Stimulated activated memory B cell treated with anti-CD40 and anti-IgM and Interleukin-4, amounts not matched to agents 10 μg/mL and 1 μg/mL and 100 μg/mL, for 72 hours (primary cell): ENCODE data around the gene TMA16.
A peak's percentile ranks its signal among the peaks of the same experiment; 100 is the strongest.

ENCODE experiments used
- ATAC-seq: fragments of 150-1000 bp; cut with Tn5 transposase; 2 replicates; pipeline ENCODE4 v1.10.0; 2021
- H3K27ac Mint-ChIP-seq: one replicate; pipeline ENCODE4 v1.8.0; 2022; ENCODE audit warnings: mild to moderate bottlenecking, mixed read lengths
- H3K27me3 Mint-ChIP-seq: one replicate; pipeline ENCODE4 v1.8.0; 2022; ENCODE audit warnings: mixed read lengths
- H3K36me3 Mint-ChIP-seq: one replicate; pipeline ENCODE4 v1.8.0; 2022; ENCODE audit warnings: mixed read lengths
- H3K4me1 Mint-ChIP-seq: one replicate; pipeline ENCODE4 v1.8.0; 2022; ENCODE audit warnings: mixed read lengths
- H3K4me3 Mint-ChIP-seq: one replicate; pipeline ENCODE4 v1.8.0; 2022; ENCODE audit warnings: mild to moderate bottlenecking, moderate library complexity, mixed read lengths
- H3K9me3 Mint-ChIP-seq: one replicate; pipeline ENCODE4 v1.8.0; 2022; ENCODE audit warnings: mixed read lengths

Gene TMA16

GRCh38 chr4:163540448-163540847, 46.0 kb downstream of the TMA16 start:
- Mint-ChIP-seq H3K27me3 (no peaks in the 10 kb centered on the region), H3K9me3 (no peaks in the 10 kb centered on the region), H3K4me1 (peaks cover 12% of the 10 kb centered on the region), H3K4me3 (no peak overlapping the region), H3K36me3 (peaks cover 12% of the 10 kb centered on the region), H3K27ac (peak overlapping the region; percentile 54)
- no peak for ATAC-seq

DNA sequence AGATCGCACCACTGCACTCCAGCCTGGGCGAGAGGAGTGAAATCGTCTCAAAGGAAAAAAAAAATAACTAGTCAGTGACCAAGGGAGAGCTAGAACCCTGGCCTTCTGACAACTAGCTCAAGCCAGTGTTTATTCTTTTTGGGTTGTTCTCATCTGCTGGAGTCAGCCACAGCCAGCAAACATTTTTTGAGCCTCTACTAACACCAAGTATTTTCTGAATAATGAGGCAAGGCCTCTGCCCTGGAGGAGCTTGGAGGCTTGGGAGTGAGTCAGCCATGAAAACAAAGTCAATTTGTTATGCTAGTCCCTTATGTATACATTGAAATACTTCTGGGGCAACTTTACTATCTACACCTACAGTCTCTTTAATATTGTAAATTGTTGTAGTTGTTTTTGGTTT, 46.5 kb downstream of the TMA16 start:
- H3K36me3 Mint-ChIP-seq = peaks cover 12% of the 10 kb centered on the region

DNA sequence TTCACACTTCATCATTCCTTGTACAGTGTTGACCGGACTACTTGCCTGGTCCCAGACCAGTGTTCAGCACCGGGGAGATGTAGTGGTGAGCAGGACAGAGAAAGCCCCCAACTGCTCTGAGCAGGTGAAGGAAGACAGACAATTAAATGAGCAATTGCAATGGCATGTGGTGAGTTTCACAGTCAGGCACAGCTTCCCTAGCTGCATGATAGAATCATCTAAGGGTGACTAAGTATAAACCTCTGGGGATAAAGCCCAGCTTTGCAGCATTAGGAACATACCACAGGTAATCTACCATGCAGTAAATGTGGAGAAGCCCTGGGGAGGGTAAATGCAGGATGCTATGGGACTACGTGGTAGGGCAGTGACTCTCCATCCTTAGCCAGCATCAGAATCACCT, 47.8 kb downstream of the TMA16 start:
- no peak overlapping the region for H3K4me3 Mint-ChIP-seq
- no peaks in the 10 kb centered on the region for H3K9me3 Mint-ChIP-seq
- no peak overlapping the region for H3K27ac Mint-ChIP-seq
- no peaks in the 10 kb centered on the region for H3K27me3 Mint-ChIP-seq
- H3K4me1 Mint-ChIP-seq = no peaks in the 10 kb centered on the region
- ATAC-seq = no peak
- H3K36me3 Mint-ChIP-seq = no peaks in the 10 kb centered on the region

More for the DNA sequence above, 46.5 kb downstream of the TMA16 start:
- Mint-ChIP-seq H3K27me3 (no peaks in the 10 kb centered on the region), H3K4me3 (no peak overlapping the region), H3K4me1 (peaks cover 12% of the 10 kb centered on the region), H3K9me3 (no peaks in the 10 kb centered on the region), H3K27ac (no peak overlapping the region)
- no peak for ATAC-seq

- Mint-ChIP-seq H3K9me3 (no peaks in the 10 kb centered on the region), H3K27me3 (no peaks in the 10 kb centered on the region), H3K4me1 (peaks cover 7% of the 10 kb centered on the region), H3K36me3 (no peaks in the 10 kb centered on the region), H3K4me3 (no peak overlapping the region), H3K27ac (no peak overlapping the region)
- peak; percentile 92 for ATAC-seq
Measured at GRCh38 chr4:163544407-163545038, 50.0 kb downstream of the TMA16 start.

DNA sequence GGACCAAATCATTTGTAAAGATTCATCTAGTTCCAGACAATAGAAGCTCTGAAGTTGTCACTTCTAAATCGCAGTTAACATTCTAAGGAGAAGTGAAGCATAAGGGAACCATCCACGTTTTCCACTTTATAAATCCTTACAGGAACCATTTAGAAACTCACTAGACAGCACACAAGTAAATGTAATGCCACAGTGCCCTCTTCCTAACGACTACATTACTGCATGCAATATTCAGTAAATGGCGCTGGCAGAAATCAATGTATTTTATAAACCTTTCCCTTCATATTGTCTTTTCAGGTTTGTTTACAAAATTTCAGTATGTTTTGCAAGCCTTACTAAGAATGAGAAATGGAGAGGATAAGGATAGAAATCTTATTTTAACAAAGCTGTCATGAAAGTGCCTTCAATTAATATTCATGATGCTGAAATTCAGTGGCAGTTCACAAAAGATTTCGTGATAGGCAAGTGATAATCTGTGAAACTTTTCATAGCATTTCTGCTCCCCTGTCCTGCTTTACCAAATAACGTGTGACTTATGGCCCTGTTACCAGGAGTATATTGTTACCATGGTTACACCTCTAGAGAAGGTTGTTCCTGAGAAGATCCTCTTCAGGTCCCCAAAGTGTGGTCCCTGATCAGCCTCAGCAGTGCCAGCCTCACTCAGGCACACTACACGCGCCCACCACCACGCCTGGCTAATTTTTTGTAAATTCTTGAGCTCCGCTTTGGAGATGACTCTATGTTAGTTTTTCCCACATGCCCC, 54.2 kb downstream of the TMA16 start:
- no peak for ATAC-seq
- Mint-ChIP-seq H3K9me3 (no peaks in the 10 kb centered on the region), H3K27ac (peak overlapping the region; percentile 40), H3K4me1 (peaks cover 36% of the 10 kb centered on the region), H3K4me3 (no peak overlapping the region), H3K36me3 (no peaks in the 10 kb centered on the region), H3K27me3 (no peaks in the 10 kb centered on the region)

DNA sequence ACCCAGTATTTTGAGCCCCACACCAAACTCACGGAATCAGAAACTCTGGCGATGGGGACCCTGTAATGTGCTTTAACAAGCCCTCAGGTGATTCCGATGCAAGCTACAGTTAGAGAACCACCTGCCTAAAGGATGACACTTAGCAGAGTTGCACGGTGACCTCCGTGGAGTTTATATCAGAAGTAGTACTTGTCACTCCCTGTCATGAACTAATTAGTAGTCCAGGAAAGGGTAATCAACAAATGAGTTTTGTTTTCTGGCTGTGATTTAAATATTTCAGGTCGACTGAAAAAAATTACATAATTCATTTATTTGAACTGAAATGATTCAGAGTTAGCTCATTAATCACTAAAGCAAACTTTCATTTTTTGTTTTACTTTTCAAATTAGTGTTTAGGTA, 56.4 kb downstream of the TMA16 start:
- Mint-ChIP-seq H3K9me3 (no peaks in the 10 kb centered on the region), H3K36me3 (no peaks in the 10 kb centered on the region), H3K4me3 (peak overlapping the region; percentile 81), H3K27ac (peak overlapping the region; percentile 83), H3K27me3 (no peaks in the 10 kb centered on the region), H3K4me1 (peaks cover 56% of the 10 kb centered on the region)
- no peak for ATAC-seq

DNA sequence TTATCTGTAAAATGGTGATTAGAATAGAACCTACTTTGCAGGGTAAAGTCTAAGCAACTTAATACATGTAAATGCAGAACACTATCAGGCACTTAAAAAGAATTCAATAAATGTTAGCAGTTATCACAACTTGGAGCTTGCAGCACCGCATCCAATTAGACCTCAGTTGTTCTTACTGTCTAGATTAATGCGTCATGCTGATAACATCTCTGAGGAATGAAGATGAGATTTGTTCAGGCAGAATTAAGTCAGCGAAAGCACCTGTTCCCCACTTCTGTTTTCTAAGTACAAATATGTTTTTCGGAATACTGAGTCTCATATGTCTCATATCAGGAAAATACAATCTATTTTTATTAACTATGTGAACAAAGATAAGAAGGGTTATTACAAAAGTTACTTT, 58.7 kb downstream of the TMA16 start:
- H3K36me3 Mint-ChIP-seq = no peaks in the 10 kb centered on the region
- H3K27ac Mint-ChIP-seq = peak overlapping the region; percentile 5
- H3K4me1 Mint-ChIP-seq = peaks cover 68% of the 10 kb centered on the region
- no peak overlapping the region for H3K4me3 Mint-ChIP-seq
- ATAC-seq = no peak
- no peaks in the 10 kb centered on the region for H3K9me3 Mint-ChIP-seq
- H3K27me3 Mint-ChIP-seq = no peaks in the 10 kb centered on the region

DNA sequence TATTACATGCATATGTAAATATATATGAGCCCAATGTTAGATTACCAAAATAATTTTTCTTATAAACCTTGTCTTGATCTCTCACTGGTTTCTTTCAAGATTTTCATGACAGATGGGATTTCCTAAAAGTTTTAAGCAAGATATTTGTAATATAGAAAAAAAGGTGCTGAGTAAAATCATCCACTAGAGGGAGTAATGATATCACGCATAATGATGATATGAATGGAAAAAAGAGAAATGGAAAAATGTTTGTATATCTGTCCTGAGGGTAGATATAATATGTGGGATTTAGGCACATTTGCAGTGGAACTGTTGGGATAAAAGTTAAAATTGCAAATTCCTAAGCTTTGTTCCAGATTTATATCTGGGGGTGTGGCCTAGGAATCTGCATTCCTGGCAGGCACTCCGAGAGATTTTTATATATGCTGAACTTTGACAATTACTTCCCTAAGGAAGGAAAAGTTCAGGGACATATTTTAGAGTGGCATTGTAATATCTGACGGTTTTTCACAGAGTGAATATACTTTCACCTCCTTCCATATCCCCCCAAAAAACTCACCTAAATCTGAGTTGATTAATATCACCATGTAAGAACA, 60.5 kb downstream of the TMA16 start:
- Mint-ChIP-seq H3K36me3 (no peaks in the 10 kb centered on the region), H3K4me3 (no peak overlapping the region), H3K9me3 (no peaks in the 10 kb centered on the region), H3K4me1 (peaks cover 76% of the 10 kb centered on the region), H3K27ac (peak overlapping the region; percentile 5), H3K27me3 (no peaks in the 10 kb centered on the region)
- ATAC-seq = no peak

DNA sequence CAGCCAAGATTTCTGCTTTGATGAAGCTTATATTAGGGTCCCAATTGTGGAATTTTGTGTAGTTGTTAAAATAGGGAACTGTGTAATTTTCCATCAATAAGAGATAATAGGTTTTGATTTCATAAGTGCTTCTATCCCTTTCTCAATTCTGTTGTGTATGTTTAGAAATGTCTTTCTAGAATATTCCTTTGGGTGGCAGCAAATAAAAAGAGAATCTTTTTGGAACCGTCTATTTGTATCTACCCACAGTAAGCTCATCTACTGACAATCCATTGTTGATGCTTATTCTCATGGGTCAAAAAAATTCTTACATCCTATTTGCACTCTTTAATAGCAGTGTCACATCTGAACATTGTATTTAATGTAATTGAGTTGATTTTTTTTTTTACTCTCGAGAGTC, 61.7 kb downstream of the TMA16 start:
- Mint-ChIP-seq H3K27ac (peak overlapping the region; percentile 5), H3K36me3 (peaks cover 7% of the 10 kb centered on the region), H3K9me3 (no peaks in the 10 kb centered on the region), H3K4me1 (peaks cover 67% of the 10 kb centered on the region), H3K4me3 (no peak overlapping the region), H3K27me3 (no peaks in the 10 kb centered on the region)
- ATAC-seq = peak; percentile 60

DNA sequence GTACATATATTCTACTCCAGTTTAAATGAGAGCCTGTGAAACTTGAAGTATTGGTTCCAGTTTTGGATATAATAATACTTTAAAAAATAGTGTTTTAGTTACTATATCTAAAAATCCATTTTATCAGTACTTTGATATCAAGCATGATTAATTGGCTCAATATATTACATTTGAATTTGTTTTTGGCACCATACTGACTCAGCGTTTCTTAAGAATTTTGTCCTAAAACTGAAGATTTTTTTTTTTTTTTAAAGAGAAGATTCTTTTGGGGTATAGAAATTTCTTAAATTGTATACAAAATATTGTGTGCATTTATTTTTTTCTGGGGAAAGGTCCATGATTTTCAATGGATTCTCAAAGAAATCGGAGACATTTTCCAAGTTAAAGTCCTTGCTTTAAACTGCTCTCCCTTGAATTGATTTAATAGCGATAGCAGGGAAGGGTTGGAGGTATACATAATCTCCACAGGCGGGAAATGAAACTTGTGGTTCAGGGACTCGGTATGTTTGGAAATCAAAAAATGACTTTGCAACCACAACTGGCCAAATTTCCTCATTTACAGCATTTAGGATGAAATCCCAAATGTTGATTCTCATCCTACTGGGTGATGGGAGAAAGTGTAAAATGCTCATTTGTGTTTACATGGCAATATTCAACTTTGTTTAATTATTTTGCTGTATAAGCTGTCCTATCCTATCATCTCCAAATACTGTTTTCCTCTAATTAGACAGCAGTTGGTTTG, 62.3 kb downstream of the TMA16 start:
- no peak overlapping the region for H3K4me3 Mint-ChIP-seq
- ATAC-seq = no peak
- peak overlapping the region; percentile 89 for H3K27ac Mint-ChIP-seq
- H3K36me3 Mint-ChIP-seq = peaks cover 11% of the 10 kb centered on the region
- no peaks in the 10 kb centered on the region for H3K27me3 Mint-ChIP-seq
- H3K4me1 Mint-ChIP-seq = peaks cover 63% of the 10 kb centered on the region
- no peaks in the 10 kb centered on the region for H3K9me3 Mint-ChIP-seq

- peak; percentile 67 for ATAC-seq
- Mint-ChIP-seq H3K4me3 (peak overlapping the region; percentile 58), H3K36me3 (peaks cover 29% of the 10 kb centered on the region), H3K27ac (peak overlapping the region; percentile 89), H3K4me1 (peaks cover 65% of the 10 kb centered on the region), H3K27me3 (no peaks in the 10 kb centered on the region), H3K9me3 (peaks cover 6% of the 10 kb centered on the region)
Measured at GRCh38 chr4:163558539-163559044, 64.1 kb downstream of the TMA16 start.

- Mint-ChIP-seq H3K4me3 (peak overlapping the region; percentile 13), H3K27ac (peak overlapping the region; percentile 84), H3K9me3 (peaks cover 6% of the 10 kb centered on the region), H3K27me3 (no peaks in the 10 kb centered on the region), H3K4me1 (peaks cover 72% of the 10 kb centered on the region), H3K36me3 (peaks cover 33% of the 10 kb centered on the region)
- peak; percentile 54 for ATAC-seq
Measured at GRCh38 chr4:163562496-163562895, 68.0 kb downstream of the TMA16 start.

GRCh38 chr4:163563592-163563991, 69.1 kb downstream of the TMA16 start:
- H3K27ac Mint-ChIP-seq = peak overlapping the region; percentile 84
- H3K9me3 Mint-ChIP-seq = peaks cover 9% of the 10 kb centered on the region
- H3K4me1 Mint-ChIP-seq = peaks cover 70% of the 10 kb centered on the region
- no peak overlapping the region for H3K4me3 Mint-ChIP-seq
- peaks cover 40% of the 10 kb centered on the region for H3K36me3 Mint-ChIP-seq
- H3K27me3 Mint-ChIP-seq = no peaks in the 10 kb centered on the region
- no peak for ATAC-seq

- ATAC-seq = no peak
- Mint-ChIP-seq H3K27me3 (no peaks in the 10 kb centered on the region), H3K4me1 (peaks cover 70% of the 10 kb centered on the region), H3K27ac (peak overlapping the region; percentile 84), H3K36me3 (peaks cover 45% of the 10 kb centered on the region), H3K4me3 (no peak overlapping the region), H3K9me3 (peaks cover 9% of the 10 kb centered on the region)
Measured at GRCh38 chr4:163564221-163564720, 69.8 kb downstream of the TMA16 start.
